HepG2 (cell line): ENCODE measurements around the gene PACS1. TPM values are rescaled to one million over a fixed set of nuclear protein-coding genes. Genes with fewer than 3 reads are reported as not detected.

Experiments used
- ATAC-seq: fragments of 200-7000 bp; cut with Tn5 transposase; 3 replicates; pipeline ENCODE4 v1.9.1; 2020; ENCODE audit warnings: mild to moderate bottlenecking, moderate library complexity
- BruUV-seq: library from RNA; stranded (reverse); fragments of 400-500 nt; replicated peaks from 2 replicates; lab custom pipeline; 2021; lab: Mats Ljungman, UMichigan
- CTCF ChIA-PET: fragments of 300-600 bp; formaldehyde crosslinking; extraction: SDS; loops from one replicate; lab custom pipeline; 2021; ENCODE audit warnings: low total read pairs, inconsistent platforms, low intra/inter-chr PET ratio; lab: Yijun Ruan, JAX
- POLR2A ChIA-PET: fragments of 350-600 bp; sonication (Branson Sonifier 250); formaldehyde crosslinking; loops from one replicate; lab custom pipeline; 2020; ENCODE audit warnings: antibody characterized with exemption, inconsistent platforms; lab: Yijun Ruan, JAX
- DNase-seq: peaks from one replicate; pipeline ENCODE4 v3.0.0-alpha.2; 2015; ENCODE audit warnings: low spot score
- FAIRE-seq: peaks from 3 replicates; lab custom pipeline; 2011; peaks lifted over from hg19 to GRCh38; lab: Jason Lieb, UNC
- H2AFZ ChIP-seq: one replicate; pipeline ENCODE4 v1.6.1; 2011; ENCODE audit warnings: low read length, inconsistent platforms
- H3K27ac ChIP-seq: fragments of 300-600 bp; 3 replicates; pipeline ENCODE4 v1.8.0; 2011; ENCODE audit warnings: mixed run types, mild to moderate bottlenecking, mixed read lengths, low read length, inconsistent platforms; ENCODE audit not compliant: insufficient read depth; ENCODE audit errors: extremely low read length
- H3K27me3 ChIP-seq, 2 experiments: fragments of 200-600 bp in 1 of 2; 2 replicates in 1 of 2; 3 replicates in 1 of 2; pipeline versions ENCODE4 v1.6.0 to v1.8.0; 2011; ENCODE audit warnings: low read length in 2 of 2, mild to moderate bottlenecking in 2 of 2, moderate library complexity in 2 of 2, inconsistent platforms in 1 of 2; ENCODE audit not compliant: insufficient read depth in 2 of 2, control insufficient read depth in 1 of 2
- H3K36me3 ChIP-seq, 2 experiments: fragments of 200-600 bp in 1 of 2; replicated peaks in 1 of 2; 2 replicates in 1 of 2; 3 replicates in 1 of 2; pipeline versions ENCODE4 v1.5.1 to v1.8.0; 2011; ENCODE audit warnings: low read length in 2 of 2, inconsistent platforms in 1 of 2; ENCODE audit not compliant: insufficient read depth in 2 of 2, control insufficient read depth in 1 of 2
- H3K4me1 ChIP-seq: 2 replicates; pipeline ENCODE4 v1.5.1; 2012; ENCODE audit warnings: low read length, inconsistent platforms; ENCODE audit not compliant: insufficient read depth
- H3K4me2 ChIP-seq: 2 replicates; pipeline ENCODE4 v1.6.0; 2011; ENCODE audit warnings: low read depth, low read length, inconsistent platforms
- H3K4me3 ChIP-seq, 3 experiments: fragments of 200-600 bp in 1 of 3; sonication (generic), shearing (Covaris generic) in 1 of 3; replicated peaks in 1 of 3; 2 replicates each; pipeline ENCODE4 v1.5.1; 2011 to 2016; ENCODE audit warnings: low read length in 3 of 3, inconsistent platforms in 2 of 3, low read depth in 2 of 3, mild to moderate bottlenecking in 2 of 3, control low read depth in 1 of 3, mixed read lengths in 1 of 3; ENCODE audit not compliant: insufficient read depth in 1 of 3
- H3K79me2 ChIP-seq: one replicate; pipeline ENCODE4 v1.6.1; 2011; ENCODE audit warnings: low read length, inconsistent platforms; ENCODE audit not compliant: insufficient read depth
- H3K9ac ChIP-seq: 2 replicates; pipeline ENCODE4 v1.6.0; 2011; ENCODE audit warnings: mild to moderate bottlenecking, low read depth, low read length, inconsistent platforms; ENCODE audit not compliant: insufficient read depth
- H3K9me3 ChIP-seq: 2 replicates; pipeline ENCODE4 v1.5.1; 2012; ENCODE audit warnings: mild to moderate bottlenecking, low read length
- H4K20me1 ChIP-seq: 2 replicates; pipeline ENCODE4 v1.6.0; 2011; ENCODE audit warnings: inconsistent platforms, mild to moderate bottlenecking, low read length, moderate library complexity; ENCODE audit not compliant: insufficient read depth
- ARNT2 ChIP-seq: sonication (generic); formaldehyde crosslinking; IDR thresholded peaks from 2 replicates; pipeline ENCODE4 v1.8.0; 2022; ENCODE audit warnings: mild to moderate bottlenecking, low read depth, missing genetic modification reagents, moderate library complexity
- FOXP1 ChIP-seq, 2 experiments: fragments of 450-650 bp in 1 of 2; IDR thresholded peaks; 2 replicates each; pipeline ENCODE4 v1.6.1; 2017 to 2018; ENCODE audit warnings: antibody characterized with exemption in 1 of 2
- HOXA9 ChIP-seq: sonication (generic); formaldehyde crosslinking; IDR thresholded peaks from 2 replicates; pipeline ENCODE4 v1.8.1; 2022; ENCODE audit warnings: missing genetic modification reagents, mild to moderate bottlenecking, moderate library complexity, borderline replicate concordance
- MBD4 ChIP-seq: IDR thresholded peaks from 2 replicates; pipeline ENCODE4 v1.6.1; 2012; ENCODE audit warnings: low read length, inconsistent platforms, borderline replicate concordance
- MLLT10 ChIP-seq: sonication (generic); formaldehyde crosslinking; IDR thresholded peaks from 2 replicates; pipeline ENCODE4 v1.4.0; 2020; ENCODE audit warnings: missing genetic modification reagents
- NFYB ChIP-seq: sonication (generic); formaldehyde crosslinking; IDR thresholded peaks from 2 replicates; pipeline ENCODE4 v1.4.0; 2020; ENCODE audit warnings: missing genetic modification reagents
- NR3C1 ChIP-seq: sonication (generic); formaldehyde crosslinking; IDR thresholded peaks from 2 replicates; pipeline ENCODE4 v1.4.0; 2020; ENCODE audit warnings: missing genetic modification reagents
- PRPF4 ChIP-seq: fragments of 200-400 bp; formaldehyde crosslinking; IDR thresholded peaks from 2 replicates; pipeline ENCODE4 v1.6.1; 2016; ENCODE audit warnings: low read length, low read depth; ENCODE audit not compliant: poor library complexity, severe bottlenecking
- RXRB ChIP-seq: IDR thresholded peaks from 2 replicates; pipeline ENCODE4 v1.6.1; 2016; ENCODE audit warnings: borderline replicate concordance, missing genetic modification reagents, missing compliant biosample characterization
- SNRNP70 ChIP-seq: fragments of 200-400 bp; formaldehyde crosslinking; IDR thresholded peaks from 2 replicates; pipeline ENCODE4 v1.6.1; 2017; ENCODE audit warnings: mild to moderate bottlenecking, low read depth, low read length, moderate library complexity
- THAP8 ChIP-seq: sonication (generic); formaldehyde crosslinking; IDR thresholded peaks from 2 replicates; pipeline ENCODE4 v1.5.1; 2020; ENCODE audit warnings: missing genetic modification reagents, mild to moderate bottlenecking, borderline replicate concordance
- TP53 ChIP-seq: sonication (generic); formaldehyde crosslinking; conservative IDR thresholded peaks from 2 replicates; pipeline ENCODE4 v1.4.0; 2020; ENCODE audit warnings: missing genetic modification reagents
- ZBTB38 ChIP-seq: sonication (generic); formaldehyde crosslinking; IDR thresholded peaks from 2 replicates; pipeline ENCODE4 v1.5.1; 2020; ENCODE audit warnings: mild to moderate bottlenecking, missing genetic modification reagents
- ZNF512B ChIP-seq: sonication (generic); formaldehyde crosslinking; IDR thresholded peaks from 2 replicates; pipeline ENCODE4 v1.5.1; 2020; ENCODE audit warnings: missing genetic modification reagents, mild to moderate bottlenecking, borderline replicate concordance
- ZNF564 ChIP-seq: sonication (generic); formaldehyde crosslinking; IDR thresholded peaks from 2 replicates; pipeline ENCODE4 v1.8.1; 2023; ENCODE audit warnings: mild to moderate bottlenecking, missing genetic modification reagents
- WGBS: methylation state at CpG from one replicate; pipeline ENCODE4 v1.1.6; 2017; ENCODE audit warnings: low lambda C conversion rate; 5-methylcytosine and 5-hydroxymethylcytosine counted together
- in situ Hi-C: cut with HindIII; loops from 2 replicates; pipeline ENCODE4 v1.10.0; 2017; ENCODE audit warnings: low pct_unique_long_range_greater_than_20kb; ENCODE audit not compliant: extremely low pct_ligation_motif_present
- intact Hi-C: fragments of 100-400 bp; cut with micrococcal nuclease; formaldehyde crosslinking; loops from one replicate; pipeline ENCODE4 v1.10.0; 2022; ENCODE audit not compliant: unreplicated experiment
- polyA plus RNA-seq, 8 experiments: library from polyadenylated mRNA; depleted of rRNA in 3 of 8; stranded (reverse) in 7 of 8; unstranded in 1 of 8; fragments of >200 nt; fragmentation: Illumina TruSeq in 4 of 8; extraction: Trizol in 4 of 8; gene quantifications; 2 replicates each; pipeline versions ENCODE4 v1.2.1 to v1.2.3, GENCODE V29; 2011 to 2016; ENCODE audit warnings: low read depth in 4 of 8, missing spikeins in 1 of 8, mixed read lengths in 1 of 8; ENCODE audit not compliant: insufficient read depth in 1 of 8
- total RNA-seq, 5 experiments: library from RNA; depleted of rRNA; stranded (reverse); fragments of >200 nt; fragmentation: Illumina TruSeq; extraction: Trizol; gene quantifications; 2 replicates each; pipeline ENCODE4 v1.2.3, GENCODE V29; 2016; ENCODE audit warnings: low read depth in 1 of 5
- TF ChIP-seq, protein P1 (sequence below): sonication (generic); formaldehyde crosslinking; IDR thresholded peaks from 2 replicates; pipeline ENCODE4 v1.9.0; 2021; ENCODE audit warnings: missing genetic modification reagents, mild to moderate bottlenecking, borderline replicate concordance
- TF ChIP-seq, protein P2 (sequence below): sonication (generic); formaldehyde crosslinking; IDR thresholded peaks from 2 replicates; pipeline ENCODE4 v1.4.0; 2020; ENCODE audit warnings: missing genetic modification reagents

Gene PACS1
- total and polyA plus RNA-seq, 2 of the 13 experiments (the other 11 are each of a cell fraction or from before 2014, with no cell fraction given) = 7.6 to 8.6 TPM

DNA sequence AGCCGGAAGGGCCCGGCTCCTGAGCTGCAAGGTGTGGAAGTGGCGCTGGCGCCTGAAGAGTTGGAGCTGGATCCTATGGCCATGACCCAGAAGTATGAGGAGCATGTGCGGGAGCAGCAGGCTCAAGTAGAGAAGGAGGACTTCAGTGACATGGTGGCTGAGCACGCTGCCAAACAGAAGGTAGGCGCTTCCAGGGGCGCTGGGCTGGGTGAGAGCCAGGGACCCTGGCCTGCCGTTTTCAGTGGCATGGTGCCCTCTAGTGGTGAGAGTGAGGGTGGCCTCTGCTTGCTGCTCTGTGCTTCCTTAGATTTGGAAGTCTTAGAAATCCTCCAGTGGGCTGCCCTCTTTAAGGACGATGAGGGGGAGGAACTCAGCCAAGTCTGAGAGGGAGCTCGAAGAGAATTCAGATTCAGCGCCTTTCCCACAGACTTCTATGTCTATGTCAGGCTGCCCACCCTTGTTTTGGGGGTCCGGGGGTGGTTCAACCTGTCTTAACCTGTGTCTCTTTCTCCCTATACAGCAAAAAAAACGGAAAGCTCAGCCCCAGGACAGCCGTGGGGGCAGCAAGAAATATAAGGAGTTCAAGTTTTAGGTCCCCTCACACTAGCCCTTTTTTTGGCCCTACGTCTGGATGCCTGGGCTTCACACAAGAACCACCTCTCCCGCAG lies 1.8 kb upstream of the PACS1 start:
- POLR2A ChIA-PET = interaction anchor here (5.1 kb wide), 1 partner anchor 15 kb away, joined by 40 read pairs; the partner anchor contains the start of gene SF3B2
- TF ChIP-seq ZBTB38 (CRISPR knock-in tag) (peak; percentile 87; the same call in 1 of the 2 replicates), HOXA9 (no peak), ZNF564 (no peak), SNRNP70 (no peak), PRPF4 (no peak), NR3C1 (CRISPR knock-in tag) (no peak), TP53 (CRISPR knock-in tag) (no peak), MLLT10 (CRISPR knock-in tag) (no peak), MBD4 (no peak), FOXP1 (IDR thresholded peaks at IDR 0.05) (no peak), FOXP1 (CRISPR knock-in tag; IDR thresholded peaks at IDR 0.05) (no peak), ZNF512B (no peak), RXRB (peak; percentile 17; the same call in 1 of the 2 replicates), NFYB (CRISPR knock-in tag) (no peak), THAP8 (CRISPR knock-in tag) (no peak), ARNT2 (CRISPR knock-in tag) (no peak)
- TF ChIP-seq, protein P1, sequence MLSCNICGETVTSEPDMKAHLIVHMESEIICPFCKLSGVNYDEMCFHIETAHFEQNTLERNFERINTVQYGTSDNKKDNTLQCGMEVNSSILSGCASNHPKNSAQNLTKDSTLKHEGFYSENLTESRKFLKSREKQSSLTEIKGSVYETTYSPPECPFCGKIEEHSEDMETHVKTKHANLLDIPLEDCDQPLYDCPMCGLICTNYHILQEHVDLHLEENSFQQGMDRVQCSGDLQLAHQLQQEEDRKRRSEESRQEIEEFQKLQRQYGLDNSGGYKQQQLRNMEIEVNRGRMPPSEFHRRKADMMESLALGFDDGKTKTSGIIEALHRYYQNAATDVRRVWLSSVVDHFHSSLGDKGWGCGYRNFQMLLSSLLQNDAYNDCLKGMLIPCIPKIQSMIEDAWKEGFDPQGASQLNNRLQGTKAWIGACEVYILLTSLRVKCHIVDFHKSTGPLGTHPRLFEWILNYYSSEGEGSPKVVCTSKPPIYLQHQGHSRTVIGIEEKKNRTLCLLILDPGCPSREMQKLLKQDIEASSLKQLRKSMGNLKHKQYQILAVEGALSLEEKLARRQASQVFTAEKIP (CRISPR knock-in tag) = no peak
- TF ChIP-seq, protein P2, sequence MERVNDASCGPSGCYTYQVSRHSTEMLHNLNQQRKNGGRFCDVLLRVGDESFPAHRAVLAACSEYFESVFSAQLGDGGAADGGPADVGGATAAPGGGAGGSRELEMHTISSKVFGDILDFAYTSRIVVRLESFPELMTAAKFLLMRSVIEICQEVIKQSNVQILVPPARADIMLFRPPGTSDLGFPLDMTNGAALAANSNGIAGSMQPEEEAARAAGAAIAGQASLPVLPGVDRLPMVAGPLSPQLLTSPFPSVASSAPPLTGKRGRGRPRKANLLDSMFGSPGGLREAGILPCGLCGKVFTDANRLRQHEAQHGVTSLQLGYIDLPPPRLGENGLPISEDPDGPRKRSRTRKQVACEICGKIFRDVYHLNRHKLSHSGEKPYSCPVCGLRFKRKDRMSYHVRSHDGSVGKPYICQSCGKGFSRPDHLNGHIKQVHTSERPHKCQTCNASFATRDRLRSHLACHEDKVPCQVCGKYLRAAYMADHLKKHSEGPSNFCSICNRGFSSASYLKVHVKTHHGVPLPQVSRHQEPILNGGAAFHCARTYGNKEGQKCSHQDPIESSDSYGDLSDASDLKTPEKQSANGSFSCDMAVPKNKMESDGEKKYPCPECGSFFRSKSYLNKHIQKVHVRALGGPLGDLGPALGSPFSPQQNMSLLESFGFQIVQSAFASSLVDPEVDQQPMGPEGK (CRISPR knock-in tag) = peak; percentile 7; the same call in 1 of the 2 replicates

More for the DNA sequence above, 1.8 kb upstream of the PACS1 start:
- FAIRE-seq (peak; percentile 37), ATAC-seq (peak; percentile 74), DNase-seq (peak; percentile 57)
- Histone ChIP-seq H2AFZ (no peak overlapping the region), H3K4me2 (no peak overlapping the region), H3K9ac (no peak overlapping the region), H4K20me1 (no peaks in the 10 kb centered on the region), H3K4me1 (peaks cover 58% of the 10 kb centered on the region), H3K27me3 (no peaks in the 10 kb centered on the region), H3K4me3 (no peak overlapping the region), H3K27ac (peak overlapping the region; percentile 59), H3K79me2 (peaks cover 23% of the 10 kb centered on the region), H3K9me3 (no peaks in the 10 kb centered on the region), H3K36me3 (peaks cover 13 to 49% of the 10 kb centered on the region in 2 experiments)
- in situ Hi-C loops = loop anchor here (5.0 kb wide), 1 partner anchor 64 kb away; no protein-coding TSS in a partner anchor
- WGBS = 79% methylated on average over 15 of the region's 17 CpGs
- CTCF ChIA-PET = interaction anchor here (2.7 kb wide), 1 partner anchor 67 kb away, joined by 14 read pairs; no protein-coding TSS in a partner anchor
- BruUV-seq = no TSS peak
- intact Hi-C loops = no loop called here
